GM23338 (cell line): ENCODE measurements around the gene USP2. TPM values are rescaled to one million over a fixed set of nuclear protein-coding genes. Genes with fewer than 3 reads are reported as not detected.

ENCODE experiments used
- ATAC-seq: fragments of 200-7000 bp; cut with Tn5 transposase; 3 replicates; pipeline ENCODE4 v1.9.1; 2020
- DNase-seq: peaks from one replicate; pipeline ENCODE4 v3.0.0-alpha.2; 2015; ENCODE audit warnings: low spot score
- H2AFZ ChIP-seq: fragments of 200-600 bp; sonication (generic); 2 replicates; pipeline ENCODE4 v1.8.0; 2016; ENCODE audit warnings: antibody characterized with exemption, mild to moderate bottlenecking, moderate library complexity
- H3F3A ChIP-seq: fragments of 200-600 bp; sonication (generic); replicated peaks from 2 replicates; pipeline ENCODE4 v1.8.0; 2017; ENCODE audit warnings: antibody characterized with exemption, mixed run types, low read depth
- H3K27ac ChIP-seq: fragments of 200-600 bp; sonication (generic); 2 replicates; pipeline ENCODE4 v1.6.1; 2016; ENCODE audit warnings: low read depth
- H3K27me3 ChIP-seq: fragments of 200-600 bp; sonication (generic); 2 replicates; pipeline ENCODE4 v1.8.0; 2016; ENCODE audit warnings: mild to moderate bottlenecking, mixed run types, moderate library complexity; ENCODE audit not compliant: insufficient read depth
- H3K36me3 ChIP-seq: fragments of 200-600 bp; sonication (generic); 2 replicates; pipeline ENCODE4 v1.8.0; 2016; ENCODE audit warnings: mild to moderate bottlenecking; ENCODE audit not compliant: insufficient read depth
- H3K4me1 ChIP-seq: fragments of 200-600 bp; sonication (generic); 2 replicates; pipeline ENCODE4 v1.8.0; 2016; ENCODE audit warnings: mild to moderate bottlenecking, moderate library complexity; ENCODE audit not compliant: insufficient read depth
- H3K4me2 ChIP-seq: fragments of 200-600 bp; sonication (generic); 2 replicates; pipeline ENCODE4 v1.7.1; 2017; ENCODE audit warnings: mixed run types
- H3K4me3 ChIP-seq: fragments of 200-600 bp; sonication (generic); 2 replicates; pipeline ENCODE4 v1.6.1; 2016; ENCODE audit warnings: mixed run types
- H3K79me2 ChIP-seq: fragments of 200-600 bp; sonication (generic); replicated peaks from 2 replicates; pipeline ENCODE4 v1.8.0; 2017; ENCODE audit warnings: mild to moderate bottlenecking; ENCODE audit not compliant: insufficient read depth
- H3K9me2 ChIP-seq: fragments of 200-600 bp; sonication (generic); 2 replicates; pipeline ENCODE4 v1.8.0; 2017; ENCODE audit not compliant: insufficient read depth
- H4K20me1 ChIP-seq: fragments of 200-600 bp; sonication (generic); replicated peaks from 2 replicates; pipeline ENCODE4 v1.8.0; 2017; ENCODE audit warnings: mild to moderate bottlenecking; ENCODE audit not compliant: insufficient read depth
- H3K27ac Mint-ChIP-seq: 2 replicates; pipeline ENCODE4 v1.8.0; 2020; ENCODE audit warnings: inconsistent platforms, mild to moderate bottlenecking, moderate library complexity, mixed read lengths
- H3K27me3 Mint-ChIP-seq: 3 replicates; pipeline ENCODE4 v1.8.0; 2022; ENCODE audit warnings: low read depth, mild to moderate bottlenecking, moderate library complexity, mixed read lengths, inconsistent platforms; ENCODE audit not compliant: insufficient read depth, poor library complexity
- H3K36me3 Mint-ChIP-seq: 3 replicates; pipeline ENCODE4 v1.8.0; 2021; ENCODE audit warnings: low read depth, mild to moderate bottlenecking, inconsistent platforms, moderate library complexity, mixed read lengths
- H3K4me1 Mint-ChIP-seq: 3 replicates; pipeline ENCODE4 v1.8.0; 2020; ENCODE audit warnings: mild to moderate bottlenecking, inconsistent platforms, mixed read lengths
- H3K4me3 Mint-ChIP-seq: 3 replicates; pipeline ENCODE4 v1.8.0; 2021; ENCODE audit warnings: moderate library complexity, mild to moderate bottlenecking, inconsistent platforms, mixed read lengths
- H3K9me3 Mint-ChIP-seq: 3 replicates; pipeline ENCODE4 v1.8.0; 2020; ENCODE audit warnings: moderate library complexity, mild to moderate bottlenecking, inconsistent platforms, mixed read lengths
- CREB1 ChIP-seq: fragments of 250-450 bp; sonication (Bioruptor Pico); IDR thresholded peaks from 2 replicates; pipeline ENCODE4 v1.5.0; 2020; ENCODE audit warnings: low read depth, mild to moderate bottlenecking, moderate library complexity
- EZH2 ChIP-seq: fragments of 200-600 bp; sonication (generic); IDR thresholded peaks from one replicate; pipeline ENCODE4 v1.8.0; 2017; ENCODE audit warnings: antibody characterized with exemption, mild to moderate bottlenecking, low read depth; ENCODE audit not compliant: unreplicated experiment
- EZH2phosphoT487 ChIP-seq: fragments of 200-600 bp; sonication (generic); IDR thresholded peaks from one replicate; pipeline ENCODE4 v1.8.1; 2018; ENCODE audit warnings: antibody characterized with exemption; ENCODE audit not compliant: unreplicated experiment
- JUNB ChIP-seq: IDR thresholded peaks from one replicate; pipeline ENCODE4 v1.6.1; 2016; ENCODE audit warnings: antibody characterized with exemption; ENCODE audit not compliant: unreplicated experiment
- NANOG ChIP-seq: IDR thresholded peaks from 2 replicates; pipeline ENCODE4 v1.6.1; 2016; ENCODE audit warnings: antibody characterized with exemption, borderline replicate concordance
- POLR2AphosphoS5 ChIP-seq: IDR thresholded peaks from 2 replicates; pipeline ENCODE4 v1.6.1; 2016; ENCODE audit warnings: antibody characterized with exemption, low read depth
- STAT1 ChIP-seq: IDR thresholded peaks from one replicate; pipeline ENCODE4 v1.6.1; 2016; ENCODE audit warnings: antibody characterized with exemption; ENCODE audit not compliant: unreplicated experiment
- ZNF114 ChIP-seq: fragments of 250-450 bp; sonication (Bioruptor Pico); IDR thresholded peaks from 2 replicates; pipeline ENCODE4 v1.5.0; 2020; ENCODE audit warnings: mild to moderate bottlenecking, moderate library complexity
- ZNF331 ChIP-seq: fragments of 250-450 bp; sonication (Bioruptor Pico); IDR thresholded peaks from 2 replicates; pipeline ENCODE4 v1.5.0; 2020; ENCODE audit warnings: low read depth, mild to moderate bottlenecking, moderate library complexity
- polyA plus RNA-seq: library from polyadenylated mRNA; unstranded; fragments of >200 nt; fragmentation: Nextera tagmentation; extraction: Ambion mirVana; gene quantifications from 2 replicates; pipeline ENCODE4 v1.2.1, GENCODE V29; 2016
- total RNA-seq: library from RNA; depleted of rRNA; stranded (reverse); fragments of >200 nt; shearing (Covaris generic); gene quantifications from 2 replicates; pipeline ENCODE4 v1.2.3, GENCODE V29; 2014
- TF ChIP-seq, protein P1 (sequence below), 2 experiments: fragments of 200-600 bp in 1 of 2; sonication (generic) in 1 of 2; conservative IDR thresholded peaks; 2 replicates each; pipeline versions ENCODE4 v1.5.1 to v1.6.1; 2016 to 2017; ENCODE audit warnings: antibody characterized with exemption in 2 of 2, low read depth in 2 of 2, mild to moderate bottlenecking in 2 of 2, moderate library complexity in 1 of 2
- TF ChIP-seq, protein P2 (sequence below): IDR thresholded peaks from 2 replicates; pipeline ENCODE4 v1.6.1; 2016; ENCODE audit warnings: antibody characterized with exemption
- TF ChIP-seq, protein P3 (sequence below): IDR thresholded peaks from one replicate; pipeline ENCODE4 v1.6.1; 2018; ENCODE audit warnings: antibody characterized with exemption; ENCODE audit not compliant: unreplicated experiment

Gene USP2
- total and polyA plus RNA-seq, 2 experiments from 2014 or later = 4.9 to 5.0 TPM

GRCh38 chr11:119370486-119371046, 10.9 kb downstream of the USP2 start:
- Histone ChIP-seq H2AFZ (no peak overlapping the region), H3K4me1 (peaks cover 11% of the 10 kb centered on the region), H3K4me3 (no peak overlapping the region), H3K4me2 (no peak overlapping the region), H3K27me3 (peaks cover 12% of the 10 kb centered on the region), H3F3A (no peaks in the 10 kb centered on the region), H3K79me2 (no peaks in the 10 kb centered on the region), H4K20me1 (no peaks in the 10 kb centered on the region; the same call in 1 of the 2 replicates), H3K27ac (no peak overlapping the region), H3K36me3 (no peaks in the 10 kb centered on the region), H3K9me2 (no peaks in the 10 kb centered on the region)
- Mint-ChIP-seq H3K9me3 (peaks cover 2% of the 10 kb centered on the region; the same call in 1 of the 3 replicates), H3K27me3 (peaks cover 23% of the 10 kb centered on the region), H3K36me3 (no peaks in the 10 kb centered on the region; the same call in 2 of the 3 replicates), H3K4me3 (no peak overlapping the region; the same call in 2 of the 3 replicates), H3K27ac (no peak overlapping the region), H3K4me1 (peaks cover 57% of the 10 kb centered on the region)
- ATAC-seq (peak; percentile 5; the same call in 1 of the 3 replicates), DNase-seq (no peak)
- TF ChIP-seq ZNF331 (CRISPR knock-in tag) (no peak), EZH2phosphoT487 (no peak)

- Histone ChIP-seq H3K36me3 (no peaks in the 10 kb centered on the region), H3K27ac (no peak overlapping the region), H2AFZ (no peak overlapping the region), H3F3A (no peaks in the 10 kb centered on the region), H3K27me3 (peaks cover 24% of the 10 kb centered on the region), H3K9me2 (no peaks in the 10 kb centered on the region), H4K20me1 (no peaks in the 10 kb centered on the region; the same call in 1 of the 2 replicates), H3K4me2 (no peak overlapping the region), H3K4me1 (peaks cover 16% of the 10 kb centered on the region), H3K4me3 (no peak overlapping the region), H3K79me2 (no peaks in the 10 kb centered on the region)
- Mint-ChIP-seq H3K27ac (no peak overlapping the region), H3K4me3 (no peak overlapping the region), H3K9me3 (peaks cover 2% of the 10 kb centered on the region; the same call in 1 of the 3 replicates), H3K4me1 (peaks cover 58% of the 10 kb centered on the region), H3K36me3 (no peaks in the 10 kb centered on the region; the same call in 1 of the 3 replicates), H3K27me3 (peaks cover 32% of the 10 kb centered on the region)
- ATAC-seq = no peak
- no peak for DNase-seq
- TF ChIP-seq, protein P1, sequence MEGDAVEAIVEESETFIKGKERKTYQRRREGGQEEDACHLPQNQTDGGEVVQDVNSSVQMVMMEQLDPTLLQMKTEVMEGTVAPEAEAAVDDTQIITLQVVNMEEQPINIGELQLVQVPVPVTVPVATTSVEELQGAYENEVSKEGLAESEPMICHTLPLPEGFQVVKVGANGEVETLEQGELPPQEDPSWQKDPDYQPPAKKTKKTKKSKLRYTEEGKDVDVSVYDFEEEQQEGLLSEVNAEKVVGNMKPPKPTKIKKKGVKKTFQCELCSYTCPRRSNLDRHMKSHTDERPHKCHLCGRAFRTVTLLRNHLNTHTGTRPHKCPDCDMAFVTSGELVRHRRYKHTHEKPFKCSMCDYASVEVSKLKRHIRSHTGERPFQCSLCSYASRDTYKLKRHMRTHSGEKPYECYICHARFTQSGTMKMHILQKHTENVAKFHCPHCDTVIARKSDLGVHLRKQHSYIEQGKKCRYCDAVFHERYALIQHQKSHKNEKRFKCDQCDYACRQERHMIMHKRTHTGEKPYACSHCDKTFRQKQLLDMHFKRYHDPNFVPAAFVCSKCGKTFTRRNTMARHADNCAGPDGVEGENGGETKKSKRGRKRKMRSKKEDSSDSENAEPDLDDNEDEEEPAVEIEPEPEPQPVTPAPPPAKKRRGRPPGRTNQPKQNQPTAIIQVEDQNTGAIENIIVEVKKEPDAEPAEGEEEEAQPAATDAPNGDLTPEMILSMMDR (conservative IDR thresholded peaks at IDR 0.05; ENCODE audit: low read depth in 2 of 2) = no peak; a peak in 1 of 4 replicates
- TF ChIP-seq EZH2 = no peak
- no peak for TF ChIP-seq JUNB
- TF ChIP-seq, protein P2, sequence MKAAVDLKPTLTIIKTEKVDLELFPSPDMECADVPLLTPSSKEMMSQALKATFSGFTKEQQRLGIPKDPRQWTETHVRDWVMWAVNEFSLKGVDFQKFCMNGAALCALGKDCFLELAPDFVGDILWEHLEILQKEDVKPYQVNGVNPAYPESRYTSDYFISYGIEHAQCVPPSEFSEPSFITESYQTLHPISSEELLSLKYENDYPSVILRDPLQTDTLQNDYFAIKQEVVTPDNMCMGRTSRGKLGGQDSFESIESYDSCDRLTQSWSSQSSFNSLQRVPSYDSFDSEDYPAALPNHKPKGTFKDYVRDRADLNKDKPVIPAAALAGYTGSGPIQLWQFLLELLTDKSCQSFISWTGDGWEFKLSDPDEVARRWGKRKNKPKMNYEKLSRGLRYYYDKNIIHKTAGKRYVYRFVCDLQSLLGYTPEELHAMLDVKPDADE = no peak
- TF ChIP-seq EZH2phosphoT487 = no peak
- TF ChIP-seq, protein P3, sequence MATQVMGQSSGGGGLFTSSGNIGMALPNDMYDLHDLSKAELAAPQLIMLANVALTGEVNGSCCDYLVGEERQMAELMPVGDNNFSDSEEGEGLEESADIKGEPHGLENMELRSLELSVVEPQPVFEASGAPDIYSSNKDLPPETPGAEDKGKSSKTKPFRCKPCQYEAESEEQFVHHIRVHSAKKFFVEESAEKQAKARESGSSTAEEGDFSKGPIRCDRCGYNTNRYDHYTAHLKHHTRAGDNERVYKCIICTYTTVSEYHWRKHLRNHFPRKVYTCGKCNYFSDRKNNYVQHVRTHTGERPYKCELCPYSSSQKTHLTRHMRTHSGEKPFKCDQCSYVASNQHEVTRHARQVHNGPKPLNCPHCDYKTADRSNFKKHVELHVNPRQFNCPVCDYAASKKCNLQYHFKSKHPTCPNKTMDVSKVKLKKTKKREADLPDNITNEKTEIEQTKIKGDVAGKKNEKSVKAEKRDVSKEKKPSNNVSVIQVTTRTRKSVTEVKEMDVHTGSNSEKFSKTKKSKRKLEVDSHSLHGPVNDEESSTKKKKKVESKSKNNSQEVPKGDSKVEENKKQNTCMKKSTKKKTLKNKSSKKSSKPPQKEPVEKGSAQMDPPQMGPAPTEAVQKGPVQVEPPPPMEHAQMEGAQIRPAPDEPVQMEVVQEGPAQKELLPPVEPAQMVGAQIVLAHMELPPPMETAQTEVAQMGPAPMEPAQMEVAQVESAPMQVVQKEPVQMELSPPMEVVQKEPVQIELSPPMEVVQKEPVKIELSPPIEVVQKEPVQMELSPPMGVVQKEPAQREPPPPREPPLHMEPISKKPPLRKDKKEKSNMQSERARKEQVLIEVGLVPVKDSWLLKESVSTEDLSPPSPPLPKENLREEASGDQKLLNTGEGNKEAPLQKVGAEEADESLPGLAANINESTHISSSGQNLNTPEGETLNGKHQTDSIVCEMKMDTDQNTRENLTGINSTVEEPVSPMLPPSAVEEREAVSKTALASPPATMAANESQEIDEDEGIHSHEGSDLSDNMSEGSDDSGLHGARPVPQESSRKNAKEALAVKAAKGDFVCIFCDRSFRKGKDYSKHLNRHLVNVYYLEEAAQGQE = no peak
- TF ChIP-seq ZNF331 (CRISPR knock-in tag) = no peak
- TF ChIP-seq CREB1 (CRISPR knock-in tag) = no peak
- no peak for TF ChIP-seq ZNF114 (CRISPR knock-in tag)
- TF ChIP-seq POLR2AphosphoS5 = no peak
- no peak for TF ChIP-seq NANOG
- no peak for TF ChIP-seq STAT1
Measured at GRCh38 chr11:119369132-119369925, 12.2 kb downstream of the USP2 start.
